Suprapubic skin (tissue), 4 donors: ENCODE data around the gene AKT2.

Experiments
- CTCF ChIP-seq, 2 donors: fragments of 200-600 bp in 1 of 2; fragments of 450-650 bp in 1 of 2; sonication (generic) in 1 of 2; IDR thresholded peaks; one replicate each; pipeline ENCODE4 v1.5.1; 2016 to 2019; ENCODE audit warnings: antibody characterized with exemption in 2 of 2, mild to moderate bottlenecking in 1 of 2, moderate library complexity in 1 of 2
- EP300 ChIP-seq: sonication (generic); formaldehyde crosslinking; IDR thresholded peaks from one replicate; pipeline ENCODE4 v1.6.1; 2017; ENCODE audit warnings: antibody characterized with exemption
- POLR2A ChIP-seq, 2 donors: fragments of 450-650 bp; IDR thresholded peaks; one replicate each; pipeline ENCODE4 v1.6.1; 2017; ENCODE audit warnings: antibody characterized with exemption in 2 of 2, mild to moderate bottlenecking in 2 of 2, moderate library complexity in 2 of 2
- POLR2AphosphoS5 ChIP-seq, 3 donors: sonication (generic); formaldehyde crosslinking; IDR thresholded peaks; one replicate each; pipeline ENCODE4 v1.6.1; 2017; ENCODE audit warnings: antibody characterized with exemption in 3 of 3

DNA sequence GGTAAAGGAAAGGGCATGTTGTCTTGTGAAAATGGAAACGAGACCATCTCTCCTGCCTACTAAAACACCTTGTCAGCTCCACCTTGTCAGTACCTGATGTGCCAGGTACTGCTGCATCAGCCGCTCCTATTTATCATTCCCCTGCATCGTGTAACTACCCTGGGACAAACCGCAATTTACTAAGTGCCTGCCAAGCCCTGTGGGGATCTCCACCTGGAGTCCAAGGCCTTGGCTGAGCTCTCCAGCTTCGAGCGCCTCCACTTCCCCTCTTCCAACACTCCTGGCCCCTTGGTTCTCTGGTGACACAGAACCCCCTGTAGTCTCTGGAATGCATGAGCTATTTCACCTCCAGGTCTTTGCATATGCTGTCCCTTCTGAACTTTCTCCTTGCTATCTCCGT lies 32.8 kb downstream of the AKT2 start:
- TF ChIP-seq CTCF (IDR thresholded peaks at IDR 0.05) (no peak), POLR2AphosphoS5 (IDR thresholded peaks at IDR 0.05) (no peak), POLR2A (IDR thresholded peaks at IDR 0.05) (no peak), EP300 (no peak)
